ENCODE data around the gene SLC4A11. TPM values are rescaled to one million over a fixed set of nuclear protein-coding genes. Genes with fewer than 3 reads are reported as not detected.

The SLC4A11 gene
- polyA plus RNA-seq, 1 experiment = 0.53 TPM

DNA sequence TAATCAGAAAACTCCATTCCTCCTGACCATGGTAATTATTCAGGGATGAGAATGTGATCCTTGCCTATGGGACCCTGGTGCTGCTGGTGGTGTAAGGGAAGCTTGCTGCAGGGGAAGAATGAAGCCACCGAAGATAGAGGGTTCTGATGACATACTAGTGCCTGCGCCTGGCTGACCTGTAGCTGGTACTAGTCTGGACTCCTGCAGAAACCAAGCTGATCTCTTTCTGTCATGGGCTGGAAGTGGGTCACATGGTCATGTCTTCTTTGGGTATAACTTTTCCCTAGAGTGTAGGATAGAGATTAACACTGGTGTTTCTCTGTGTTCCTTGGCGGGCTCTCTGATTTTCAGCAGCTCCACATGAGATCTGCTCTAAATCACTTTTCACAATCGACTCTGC, 8.6 kb upstream of the SLC4A11 start:
- ChIA-PET CTCF (interaction anchor here (1.1 kb wide), 1 partner anchor 29 kb away, joined by 5 read pairs; no protein-coding TSS in a partner anchor), POLR2A (interaction anchor here (0.5 to 1.1 kb wide), 2 partner anchors 8 to 51 kb away, joined by 3 to 12 read pairs; partner anchors contain the start of gene SLC4A11)
- TF ChIP-seq, protein P1, sequence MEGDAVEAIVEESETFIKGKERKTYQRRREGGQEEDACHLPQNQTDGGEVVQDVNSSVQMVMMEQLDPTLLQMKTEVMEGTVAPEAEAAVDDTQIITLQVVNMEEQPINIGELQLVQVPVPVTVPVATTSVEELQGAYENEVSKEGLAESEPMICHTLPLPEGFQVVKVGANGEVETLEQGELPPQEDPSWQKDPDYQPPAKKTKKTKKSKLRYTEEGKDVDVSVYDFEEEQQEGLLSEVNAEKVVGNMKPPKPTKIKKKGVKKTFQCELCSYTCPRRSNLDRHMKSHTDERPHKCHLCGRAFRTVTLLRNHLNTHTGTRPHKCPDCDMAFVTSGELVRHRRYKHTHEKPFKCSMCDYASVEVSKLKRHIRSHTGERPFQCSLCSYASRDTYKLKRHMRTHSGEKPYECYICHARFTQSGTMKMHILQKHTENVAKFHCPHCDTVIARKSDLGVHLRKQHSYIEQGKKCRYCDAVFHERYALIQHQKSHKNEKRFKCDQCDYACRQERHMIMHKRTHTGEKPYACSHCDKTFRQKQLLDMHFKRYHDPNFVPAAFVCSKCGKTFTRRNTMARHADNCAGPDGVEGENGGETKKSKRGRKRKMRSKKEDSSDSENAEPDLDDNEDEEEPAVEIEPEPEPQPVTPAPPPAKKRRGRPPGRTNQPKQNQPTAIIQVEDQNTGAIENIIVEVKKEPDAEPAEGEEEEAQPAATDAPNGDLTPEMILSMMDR (IDR thresholded peaks at IDR 0.05; ENCODE audit: low read depth, low read length) = no peak
- peaks cover 33% of the 10 kb centered on the region for H3K27me3 ChIP-seq (ENCODE audit: control insufficient read depth, insufficient read depth, low read length)
- no peak overlapping the region for H3K4me3 ChIP-seq (ENCODE audit: low read depth, low read length)
- H3K9me3 ChIP-seq (ENCODE audit: control insufficient read depth, insufficient read depth, low read length) = no peaks in the 10 kb centered on the region; the same call in 1 of the 2 replicates
- no peak for DNase-seq (ENCODE audit: low read depth, low spot score)
- no peak overlapping the region for H3K27ac ChIP-seq (ENCODE audit: low read depth, low read length)

DNA sequence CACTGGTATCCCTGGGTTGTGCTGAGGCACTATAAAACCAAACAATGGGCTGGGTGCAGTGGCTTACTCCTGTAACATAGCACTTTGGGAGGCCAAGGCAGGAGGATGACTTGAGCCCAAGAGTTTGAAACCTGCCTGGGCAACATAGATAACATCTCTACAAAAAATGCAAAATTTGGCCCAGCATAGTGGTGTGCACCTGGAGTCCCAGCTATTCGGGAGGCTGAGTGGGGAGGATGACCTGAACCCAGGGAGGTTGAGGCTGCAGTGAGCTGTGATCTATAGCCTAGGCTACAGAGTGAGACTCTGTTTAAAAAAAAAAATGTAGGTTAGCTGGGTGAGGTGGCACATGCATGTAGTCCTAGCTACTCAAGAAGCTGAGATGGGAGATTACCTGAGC, 7.7 kb upstream of the SLC4A11 start:
- POLR2A ChIA-PET = interaction anchor here (0.7 kb wide), 1 partner anchor 66 kb away, joined by 4 read pairs; no protein-coding TSS in a partner anchor
- H3K27me3 ChIP-seq (ENCODE audit: control insufficient read depth, insufficient read depth, low read length) = peaks cover 33% of the 10 kb centered on the region
- H3K4me3 ChIP-seq (ENCODE audit: low read depth, low read length) = no peak overlapping the region
- TF ChIP-seq, protein P1 (IDR thresholded peaks at IDR 0.05; ENCODE audit: low read depth, low read length) = no peak
- CTCF ChIA-PET = no interaction called here
- DNase-seq (ENCODE audit: low read depth, low spot score) = no peak
- no peak overlapping the region for H3K27ac ChIP-seq (ENCODE audit: low read depth, low read length)
- no peaks in the 10 kb centered on the region; the same call in 1 of the 2 replicates for H3K9me3 ChIP-seq (ENCODE audit: control insufficient read depth, insufficient read depth, low read length)

- no peak overlapping the region for H3K27ac ChIP-seq (ENCODE audit: low read depth, low read length)
- ChIA-PET CTCF (interaction anchor here (0.7 kb wide), 1 partner anchor 318 kb away, joined by 7 read pairs; no protein-coding TSS in a partner anchor), POLR2A (no interaction called here)
- TF ChIP-seq, protein P1 (IDR thresholded peaks at IDR 0.05; ENCODE audit: low read depth, low read length) = no peak
- H3K9me3 ChIP-seq (ENCODE audit: control insufficient read depth, insufficient read depth, low read length) = no peaks in the 10 kb centered on the region; the same call in 1 of the 2 replicates
- H3K27me3 ChIP-seq (ENCODE audit: control insufficient read depth, insufficient read depth, low read length) = peaks cover 38% of the 10 kb centered on the region
- H3K4me3 ChIP-seq (ENCODE audit: low read depth, low read length) = no peak overlapping the region
- no peak for DNase-seq (ENCODE audit: low read depth, low spot score)
These were observed 6.7 kb upstream of the SLC4A11 start for GRCh38 chr20:3245711-3246110.

- no peak for DNase-seq (ENCODE audit: low read depth, low spot score)
- POLR2A ChIA-PET = no interaction called here
- CTCF ChIA-PET = no interaction called here
- TF ChIP-seq, protein P1 (IDR thresholded peaks at IDR 0.05; ENCODE audit: low read depth, low read length) = no peak
- Histone ChIP-seq H3K4me3 (ENCODE audit: low read depth, low read length) (no peak overlapping the region), H3K27ac (ENCODE audit: low read depth, low read length) (no peak overlapping the region), H3K9me3 (ENCODE audit: control insufficient read depth, insufficient read depth, low read length) (no peaks in the 10 kb centered on the region; the same call in 1 of the 2 replicates), H3K27me3 (ENCODE audit: control insufficient read depth, insufficient read depth, low read length) (peaks cover 43% of the 10 kb centered on the region)
These were observed 6.2 kb upstream of the SLC4A11 start for GRCh38 chr20:3245156-3245555.

DNA sequence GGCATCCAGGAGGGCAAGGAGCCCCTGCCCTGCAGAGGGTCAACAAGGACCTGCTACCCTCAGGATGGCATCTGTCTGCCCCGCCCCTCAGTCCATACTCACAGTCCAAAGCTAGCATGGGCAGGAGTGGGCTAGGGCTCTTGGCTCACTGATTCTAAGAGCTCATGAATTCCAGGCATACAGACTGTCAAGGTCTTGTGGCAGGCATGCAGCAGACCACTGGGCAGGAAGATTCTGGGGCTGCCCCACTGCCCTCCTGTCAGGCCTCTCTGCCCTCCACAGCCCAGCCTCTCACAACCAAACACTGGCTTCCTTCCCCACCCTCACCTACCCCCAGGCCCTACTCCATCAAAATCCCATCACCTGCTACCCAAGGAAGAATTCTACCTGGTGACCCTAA, 5.6 kb upstream of the SLC4A11 start:
- peaks cover 47% of the 10 kb centered on the region for H3K27me3 ChIP-seq (ENCODE audit: control insufficient read depth, insufficient read depth, low read length)
- POLR2A ChIA-PET = no interaction called here
- peaks cover 2% of the 10 kb centered on the region; the same call in 1 of the 2 replicates for H3K9me3 ChIP-seq (ENCODE audit: control insufficient read depth, insufficient read depth, low read length)
- no peak overlapping the region for H3K27ac ChIP-seq (ENCODE audit: low read depth, low read length)
- DNase-seq (ENCODE audit: low read depth, low spot score) = no peak
- CTCF ChIA-PET = interaction anchor here (0.5 kb wide), 1 partner anchor 72 kb away, joined by 8 read pairs; no protein-coding TSS in a partner anchor
- TF ChIP-seq, protein P1 (IDR thresholded peaks at IDR 0.05; ENCODE audit: low read depth, low read length) = no peak
- H3K4me3 ChIP-seq (ENCODE audit: low read depth, low read length) = no peak overlapping the region
